ENCODE results near the gene RNLS.

The RNLS gene

GRCh38 chr10:88423732-88424131 is 159.4 kb downstream of the RNLS start:
- no peak for DNase-seq

GRCh38 chr10:88421590-88421989 is 161.5 kb downstream of the RNLS start:
- DNase-seq: no peak

- no peak for DNase-seq
Measured at GRCh38 chr10:88418871-88419270, 164.2 kb downstream of the RNLS start.

GRCh38 chr10:88417387-88418030 is 165.6 kb downstream of the RNLS start:
- no peak for DNase-seq

GRCh38 chr10:88416801-88417200 is 166.3 kb downstream of the RNLS start:
- no peak for DNase-seq

GRCh38 chr10:88415533-88416130 is 167.5 kb downstream of the RNLS start:
- DNase-seq: no peak

GRCh38 chr10:88413412-88413811 is 169.7 kb downstream of the RNLS start:
- DNase-seq: no peak

- no peak for DNase-seq
Measured at GRCh38 chr10:88411772-88412349, 171.3 kb downstream of the RNLS start.

GRCh38 chr10:88409824-88410223 is 173.3 kb downstream of the RNLS start:
- no peak for DNase-seq

- peak; percentile 48 for DNase-seq
Measured at GRCh38 chr10:88409236-88409635, 173.9 kb downstream of the RNLS start.

GRCh38 chr10:88408096-88408495 is 175.0 kb downstream of the RNLS start:
- peak; percentile 76 for DNase-seq

- no peak for DNase-seq
Measured at GRCh38 chr10:88404133-88404532, 179.0 kb downstream of the RNLS start.

GRCh38 chr10:88401671-88402347 is 181.3 kb downstream of the RNLS start:
- DNase-seq: peak; percentile 53

GRCh38 chr10:88399240-88399639 is 183.9 kb downstream of the RNLS start:
- DNase-seq: no peak

- no peak for DNase-seq
Measured at GRCh38 chr10:88395677-88396076, 187.4 kb downstream of the RNLS start.

- no peak for DNase-seq
Measured at GRCh38 chr10:88392222-88392621, 190.9 kb downstream of the RNLS start.

- DNase-seq: no peak
Measured at GRCh38 chr10:88390041-88390440, 193.1 kb downstream of the RNLS start.

- DNase-seq: peak; percentile 64
Measured at GRCh38 chr10:88389456-88389855, 193.7 kb downstream of the RNLS start.

GRCh38 chr10:88388324-88388723 is 194.8 kb downstream of the RNLS start:
- no peak for DNase-seq

GRCh38 chr10:88386821-88387773 is 196.0 kb downstream of the RNLS start:
- peak; percentile 70 for DNase-seq

GRCh38 chr10:88386204-88386788 is 196.8 kb downstream of the RNLS start:
- peak; percentile 35 for DNase-seq

- no peak for DNase-seq
Measured at GRCh38 chr10:88385601-88386203, 197.4 kb downstream of the RNLS start.
